22Rv1 (cell line): ENCODE data around the gene THSD4.

Source experiments
- H3K27ac ChIP-seq: fragments of 450-650 bp; 2 replicates; pipeline ENCODE4 v1.5.1; 2017
- ZFX ChIP-seq: fragments of 450-650 bp; IDR thresholded peaks from 2 replicates; pipeline ENCODE4 v1.6.1; 2017; ENCODE audit warnings: antibody characterized with exemption, borderline replicate concordance
- TF ChIP-seq, protein P1 (sequence below): fragments of 450-650 bp; IDR thresholded peaks from 2 replicates; pipeline ENCODE4 v1.5.1; 2017; ENCODE audit warnings: mild to moderate bottlenecking

The THSD4 gene

DNA sequence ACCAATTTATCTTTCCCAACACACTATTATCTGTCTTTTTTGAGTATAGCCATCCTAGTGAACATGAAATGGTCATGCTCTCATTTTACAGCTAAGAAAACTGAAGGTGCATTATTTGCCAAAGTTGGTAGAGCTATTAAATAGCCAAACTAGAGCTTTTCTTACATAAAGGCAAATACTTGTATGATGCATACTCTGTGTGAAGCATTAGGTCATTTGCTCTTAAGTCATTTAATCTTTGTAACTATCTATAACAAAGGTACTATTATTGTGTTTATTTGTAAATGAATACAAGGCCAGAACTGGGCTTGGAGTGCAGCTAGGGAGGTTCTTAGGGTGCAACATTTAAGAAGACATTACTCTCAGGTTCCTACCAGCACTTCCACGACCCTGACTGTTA is 123.7 kb downstream of the THSD4 start:
- TF ChIP-seq, protein P1, sequence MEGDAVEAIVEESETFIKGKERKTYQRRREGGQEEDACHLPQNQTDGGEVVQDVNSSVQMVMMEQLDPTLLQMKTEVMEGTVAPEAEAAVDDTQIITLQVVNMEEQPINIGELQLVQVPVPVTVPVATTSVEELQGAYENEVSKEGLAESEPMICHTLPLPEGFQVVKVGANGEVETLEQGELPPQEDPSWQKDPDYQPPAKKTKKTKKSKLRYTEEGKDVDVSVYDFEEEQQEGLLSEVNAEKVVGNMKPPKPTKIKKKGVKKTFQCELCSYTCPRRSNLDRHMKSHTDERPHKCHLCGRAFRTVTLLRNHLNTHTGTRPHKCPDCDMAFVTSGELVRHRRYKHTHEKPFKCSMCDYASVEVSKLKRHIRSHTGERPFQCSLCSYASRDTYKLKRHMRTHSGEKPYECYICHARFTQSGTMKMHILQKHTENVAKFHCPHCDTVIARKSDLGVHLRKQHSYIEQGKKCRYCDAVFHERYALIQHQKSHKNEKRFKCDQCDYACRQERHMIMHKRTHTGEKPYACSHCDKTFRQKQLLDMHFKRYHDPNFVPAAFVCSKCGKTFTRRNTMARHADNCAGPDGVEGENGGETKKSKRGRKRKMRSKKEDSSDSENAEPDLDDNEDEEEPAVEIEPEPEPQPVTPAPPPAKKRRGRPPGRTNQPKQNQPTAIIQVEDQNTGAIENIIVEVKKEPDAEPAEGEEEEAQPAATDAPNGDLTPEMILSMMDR, result no peak
- no peak for TF ChIP-seq ZFX
- no peak overlapping the region for H3K27ac ChIP-seq

DNA sequence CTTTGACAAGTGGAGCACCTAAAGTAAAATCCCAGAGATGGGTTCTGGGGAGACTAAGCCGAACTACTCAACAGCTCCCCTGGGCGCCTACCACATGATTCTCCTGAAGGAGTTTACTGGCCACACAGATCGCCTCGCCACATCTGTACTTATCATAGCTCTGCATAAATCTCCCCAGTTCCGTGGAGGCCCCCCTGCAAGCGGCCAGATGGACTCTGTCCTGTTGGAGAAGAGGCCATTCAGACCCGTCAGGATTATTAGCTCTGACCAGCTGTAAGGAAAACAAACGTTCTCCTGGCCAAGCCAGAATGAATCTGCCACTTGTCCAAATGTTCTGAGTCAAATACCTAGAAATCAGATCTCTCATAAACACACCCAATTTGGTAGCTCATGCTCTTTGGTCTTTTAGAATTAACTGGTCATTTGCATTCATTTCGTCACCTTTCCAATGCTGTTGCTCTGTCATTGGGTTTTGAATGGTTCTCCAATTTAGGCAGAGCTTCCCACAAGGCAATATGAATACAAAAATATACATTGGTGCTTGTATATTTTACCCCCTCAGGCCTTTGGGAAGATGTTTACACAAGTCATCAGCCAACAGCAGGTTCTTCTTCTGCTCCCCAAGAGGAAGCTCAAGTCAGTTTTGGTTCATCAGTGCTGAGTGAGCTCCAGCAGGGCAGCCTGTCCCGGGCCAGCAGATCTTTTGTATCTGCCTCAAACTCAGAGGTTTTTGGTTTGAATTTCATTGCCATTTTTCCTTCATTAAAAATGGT is 124.5 kb downstream of the THSD4 start:
- TF ChIP-seq, protein P1, result no peak
- TF ChIP-seq ZFX, result no peak
- no peak overlapping the region for H3K27ac ChIP-seq

DNA sequence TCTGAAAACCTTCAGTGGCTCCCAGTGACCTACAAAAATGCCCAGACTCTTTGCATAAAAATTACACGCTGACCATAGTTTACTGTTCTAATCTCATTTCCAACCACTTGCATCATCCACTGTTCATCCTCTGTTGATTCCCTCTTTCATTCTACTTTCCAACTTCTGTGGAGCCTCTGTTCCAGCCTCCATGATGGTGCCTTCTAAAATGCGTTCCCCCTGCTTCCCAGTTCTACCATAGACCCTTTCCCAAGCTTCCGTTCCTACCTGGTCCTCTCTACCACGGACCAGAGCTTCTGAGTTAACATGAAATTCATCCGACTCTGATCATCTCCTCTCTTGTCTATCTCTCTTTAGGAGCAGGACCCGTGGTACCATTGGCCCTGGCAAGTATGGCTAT is 127.0 kb downstream of the THSD4 start:
- H3K27ac ChIP-seq, result no peak overlapping the region

GRCh38 chr15:71244250-71244649 is 129.0 kb downstream of the THSD4 start:
- H3K27ac ChIP-seq, result no peak overlapping the region
- TF ChIP-seq, protein P1, result no peak
- TF ChIP-seq ZFX, result no peak

More for the DNA sequence above, 127.0 kb downstream of the THSD4 start:
- TF ChIP-seq, protein P1, result no peak
- no peak for TF ChIP-seq ZFX

DNA sequence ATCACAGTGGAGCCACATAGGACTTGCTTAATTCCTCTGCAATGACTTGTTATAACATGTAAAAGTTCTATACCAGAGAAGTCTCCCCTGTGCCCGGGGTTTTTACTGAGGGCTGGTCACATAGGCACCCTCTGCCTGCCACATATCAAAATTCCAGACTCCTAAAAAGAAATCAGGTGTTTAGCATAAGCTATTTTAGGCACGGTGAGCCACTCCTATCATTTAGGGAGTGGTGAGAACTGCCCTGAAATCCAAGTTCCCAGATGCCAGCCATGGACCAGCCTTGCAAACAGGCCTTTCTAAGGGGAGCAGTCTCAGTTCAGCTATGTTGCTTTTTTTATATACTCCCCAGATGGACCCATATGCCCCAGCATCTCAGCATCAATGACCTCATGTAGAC is 130.3 kb downstream of the THSD4 start:
- no peak overlapping the region for H3K27ac ChIP-seq
- no peak for TF ChIP-seq ZFX
- TF ChIP-seq, protein P1, result no peak

DNA sequence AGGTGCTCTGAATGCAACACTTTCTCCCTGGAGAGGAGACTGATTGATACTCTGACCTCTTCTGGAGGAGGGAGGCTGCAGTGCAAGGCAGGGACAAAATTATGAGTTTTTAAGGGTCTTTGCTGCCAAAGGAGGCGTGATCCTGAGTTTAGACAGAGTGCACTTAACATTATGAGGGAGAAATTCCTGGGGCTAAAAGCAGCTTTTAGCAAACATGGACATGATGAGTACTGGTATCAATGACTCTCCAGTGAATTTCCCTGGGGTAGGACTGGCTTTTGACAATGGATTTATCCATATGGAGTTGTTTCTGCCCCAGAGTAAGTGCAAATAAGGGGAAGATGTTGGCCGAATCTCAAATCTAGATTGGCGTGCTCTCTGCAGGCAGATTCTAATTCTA is 133.1 kb downstream of the THSD4 start:
- TF ChIP-seq ZFX, result no peak
- TF ChIP-seq, protein P1, result no peak
- H3K27ac ChIP-seq, result no peak overlapping the region

DNA sequence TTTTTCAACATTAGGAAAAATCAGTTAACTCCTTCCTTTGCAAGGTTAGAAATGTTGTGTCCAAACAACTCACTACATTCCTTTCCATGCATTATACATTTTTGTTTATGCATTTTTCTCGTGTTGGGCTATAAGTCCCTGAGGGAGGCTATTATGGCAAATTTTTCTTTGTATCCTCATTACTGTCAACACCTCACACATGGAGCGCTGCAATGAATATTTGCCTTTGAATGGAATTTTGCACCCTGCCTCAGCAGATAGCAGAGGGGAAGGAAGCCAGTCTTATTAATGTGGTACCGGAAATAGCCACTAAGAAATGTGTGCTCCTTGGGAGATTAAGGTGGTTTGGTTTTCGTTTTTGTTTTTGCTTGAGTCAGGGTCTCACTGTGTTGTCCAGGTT is 134.7 kb downstream of the THSD4 start:
- H3K27ac ChIP-seq, result no peak overlapping the region
- no peak for TF ChIP-seq ZFX
- TF ChIP-seq, protein P1, result no peak
